Epithelial cell of proximal tubule (primary cell): ENCODE data around the gene JAM3. TPM values are rescaled to one million over a fixed set of nuclear protein-coding genes. Genes with fewer than 3 reads are reported as not detected.

Experiments
- DNase-seq: peaks from one replicate; pipeline ENCODE4 v3.0.0-alpha.2; 2011; ENCODE audit warnings: low read depth
- H3K4me3 ChIP-seq: 2 replicates; pipeline ENCODE4 v1.5.1; 2011; ENCODE audit warnings: low read depth, mild to moderate bottlenecking, low read length
- CTCF ChIP-seq: conservative IDR thresholded peaks from 2 replicates; pipeline ENCODE4 v1.5.1; 2012; ENCODE audit warnings: low read depth, mild to moderate bottlenecking, low read length
- total RNA-seq: library from RNA; depleted of rRNA; stranded (reverse); fragments of >200 nt; gene quantifications from 2 replicates; pipeline ENCODE4 v1.2.3, GENCODE V29; 2015

The JAM3 gene
- total RNA-seq, 1 donor from 2014 or later, result 22.0 TPM

- DNase-seq, result no peak
- no peak for TF ChIP-seq CTCF
- H3K4me3 ChIP-seq, result no peak overlapping the region
Measured at GRCh38 chr11:134039726-134040385, 29.0 kb upstream of the JAM3 start.

- no peak for DNase-seq
- no peak for TF ChIP-seq CTCF
- no peak overlapping the region for H3K4me3 ChIP-seq
Measured at GRCh38 chr11:134040386-134041302, 28.2 kb upstream of the JAM3 start.

- no peak for TF ChIP-seq CTCF
- no peak overlapping the region for H3K4me3 ChIP-seq
- no peak for DNase-seq
Measured at GRCh38 chr11:134041349-134041748, 27.5 kb upstream of the JAM3 start.

- TF ChIP-seq CTCF, result no peak
- H3K4me3 ChIP-seq, result no peak overlapping the region
- no peak for DNase-seq
Measured at GRCh38 chr11:134041791-134042696, 26.8 kb upstream of the JAM3 start.

GRCh38 chr11:134043821-134044420 is 25.0 kb upstream of the JAM3 start:
- DNase-seq, result no peak
- no peak for TF ChIP-seq CTCF
- no peak overlapping the region for H3K4me3 ChIP-seq

GRCh38 chr11:134044514-134045284 is 24.2 kb upstream of the JAM3 start:
- no peak overlapping the region for H3K4me3 ChIP-seq
- no peak for DNase-seq
- TF ChIP-seq CTCF, result no peak
